ENCODE data around the gene GNB3.

GRCh38 chr12:6820166-6820565 lies 20.6 kb upstream of the GNB3 start:
- no peak for TF ChIP-seq POLR2A (IDR thresholded peaks at IDR 0.05)
- TF ChIP-seq CTCF (IDR thresholded peaks at IDR 0.05), result no peak
